ELF-1 (cell line): Measurements from ENCODE around the gene NBPF1.
A peak's percentile ranks its signal among the peaks of the same experiment; 100 is the strongest.
"Not testable (repeated sequence)": the region's sequence is repeated elsewhere in the genome, so short reads cannot be mapped to it uniquely, and the experiment has no call there.

ENCODE experiments used
- DNase-seq: peaks from one replicate; pipeline ENCODE4 v3.0.0-alpha.2; 2016; ENCODE audit warnings: low read depth, low spot score

Gene NBPF1

GRCh38 chr1:16641159-16641975 lies 28.0 kb upstream of the NBPF1 start:
- not testable (repeated sequence) for DNase-seq

GRCh38 chr1:16639091-16640031 lies 26.0 kb upstream of the NBPF1 start:
- peak; percentile 37 for DNase-seq

GRCh38 chr1:16637941-16638778 lies 24.8 kb upstream of the NBPF1 start:
- DNase-seq, result not testable (repeated sequence)

GRCh38 chr1:16636551-16637195 lies 23.3 kb upstream of the NBPF1 start:
- DNase-seq, result not testable (repeated sequence)

- not testable (repeated sequence) for DNase-seq
These were observed 22.6 kb upstream of the NBPF1 start for GRCh38 chr1:16635959-16636358.

- DNase-seq, result not testable (repeated sequence)
These were observed 20.3 kb upstream of the NBPF1 start for GRCh38 chr1:16633540-16634282.

- not testable (repeated sequence) for DNase-seq
These were observed 18.9 kb upstream of the NBPF1 start for GRCh38 chr1:16632044-16632850.

- no peak for DNase-seq
These were observed 18.1 kb upstream of the NBPF1 start for GRCh38 chr1:16631248-16632043.

GRCh38 chr1:16630661-16631247 lies 17.4 kb upstream of the NBPF1 start:
- DNase-seq, result no peak

- not testable (repeated sequence) for DNase-seq
These were observed 16.7 kb upstream of the NBPF1 start for GRCh38 chr1:16629916-16630530.

- no peak for DNase-seq
These were observed 15.2 kb upstream of the NBPF1 start for GRCh38 chr1:16628361-16629111.

- DNase-seq, result not testable (repeated sequence)
These were observed 13.1 kb upstream of the NBPF1 start for GRCh38 chr1:16626409-16626983.

- no peak for DNase-seq
These were observed 12.4 kb upstream of the NBPF1 start for GRCh38 chr1:16625497-16626408.

GRCh38 chr1:16623812-16624719 lies 10.7 kb upstream of the NBPF1 start:
- not testable (repeated sequence) for DNase-seq
